HL-60/S4 (cell line): ENCODE measurements around the gene CDKAL1.
"Not testable (repeated sequence)": the region's sequence is repeated elsewhere in the genome, so short reads cannot be mapped to it uniquely, and the experiment has no call there.

ENCODE experiments used
- in situ Hi-C: fragments of 300-500 bp; cut with MboI; formaldehyde crosslinking; loops from 2 replicates; pipeline ENCODE4 v1.14.3; 2022; ENCODE audit warnings: low sequenced_read_pairs

The CDKAL1 gene

DNA sequence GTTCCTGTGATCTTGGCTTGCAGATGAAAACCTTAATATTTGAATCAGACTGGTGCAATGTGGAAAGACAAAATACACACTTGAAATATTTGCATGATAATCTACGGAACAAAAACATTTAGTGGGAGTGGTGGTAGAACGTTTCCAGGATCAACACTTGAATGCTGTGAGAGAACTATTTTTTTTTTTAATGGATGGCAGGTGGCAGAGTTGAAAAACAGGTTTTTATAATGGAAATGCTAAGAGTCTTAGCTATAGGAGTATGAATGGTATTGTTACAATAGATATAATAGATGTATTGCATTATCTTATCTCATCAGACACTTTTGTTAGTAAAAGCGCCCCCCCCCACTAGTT, 49.2 kb downstream of the CDKAL1 start:
- in situ Hi-C loops, result no loop called here

DNA sequence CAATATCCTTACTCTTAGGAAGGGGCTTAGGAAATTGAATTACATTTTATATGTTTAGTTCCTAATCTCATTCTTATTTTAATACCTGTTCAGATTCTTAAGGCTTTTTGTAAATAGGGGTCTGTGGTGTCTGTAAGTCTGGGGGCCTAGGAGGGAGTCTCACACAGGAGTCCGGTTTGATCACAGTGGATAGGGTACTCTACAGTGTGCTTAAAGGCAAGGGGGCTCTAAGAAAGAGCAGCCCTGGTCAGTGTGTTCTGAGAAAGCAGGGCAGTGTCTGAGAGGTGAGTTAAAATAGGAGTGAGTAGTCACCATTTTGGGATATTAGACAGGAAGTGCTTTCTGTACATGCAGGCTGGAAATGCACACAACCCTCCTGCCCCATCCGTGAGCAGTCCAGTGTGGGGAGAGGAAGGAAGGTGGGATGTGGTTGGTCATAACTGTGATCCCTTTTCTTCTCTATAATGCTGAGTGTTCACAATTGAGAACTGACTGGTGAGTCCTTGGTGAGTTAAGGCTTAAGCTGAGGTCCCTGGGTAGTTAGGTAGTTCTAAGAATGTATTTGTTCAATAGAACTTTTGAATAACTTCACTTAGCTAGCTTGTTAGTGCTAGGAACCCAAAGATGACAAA, 50.0 kb downstream of the CDKAL1 start:
- in situ Hi-C loops, result no loop called here

- in situ Hi-C loops, result no loop called here
Observed at GRCh38 chr6:20589266-20589665, 55.0 kb downstream of the CDKAL1 start.

GRCh38 chr6:20590476-20590875, 56.2 kb downstream of the CDKAL1 start:
- in situ Hi-C loops, result not testable (repeated sequence)

- in situ Hi-C loops, result not testable (repeated sequence)
Observed at GRCh38 chr6:20594299-20594853, 60.1 kb downstream of the CDKAL1 start.

DNA sequence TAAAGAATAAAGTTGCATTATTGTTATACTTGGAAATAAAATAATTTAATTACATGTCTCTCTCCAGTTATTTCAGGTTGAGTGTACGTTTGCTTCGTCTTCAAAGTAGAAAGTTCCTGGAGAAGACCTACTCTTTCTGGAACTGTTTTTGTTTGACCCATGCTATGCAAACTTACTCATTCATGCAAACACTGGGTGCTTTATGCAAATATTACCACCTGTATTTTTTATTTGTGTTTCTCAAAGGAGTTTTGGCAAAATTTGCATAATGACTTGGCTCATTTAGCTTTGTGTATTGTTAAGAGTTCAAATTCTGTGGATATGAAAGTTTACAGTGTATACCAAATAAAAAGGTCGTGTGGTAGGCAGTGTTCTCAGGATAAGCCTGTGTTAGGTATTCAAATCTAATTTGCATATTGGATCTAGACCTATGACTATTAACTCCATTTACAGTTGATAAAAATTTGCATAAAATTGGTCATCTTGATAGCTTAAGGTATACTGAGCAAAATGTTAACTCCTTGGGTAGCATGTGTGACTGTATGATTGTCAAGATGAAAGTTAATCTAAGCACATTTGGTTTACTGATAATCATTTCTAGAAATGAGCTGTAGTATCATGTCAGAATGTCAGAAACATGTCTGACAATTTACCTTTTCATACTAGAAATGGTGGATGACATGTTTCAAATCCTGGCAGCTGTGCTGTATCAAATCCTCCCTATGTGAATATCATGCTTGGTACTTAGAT, 65.2 kb downstream of the CDKAL1 start:
- in situ Hi-C loops, result no loop called here

DNA sequence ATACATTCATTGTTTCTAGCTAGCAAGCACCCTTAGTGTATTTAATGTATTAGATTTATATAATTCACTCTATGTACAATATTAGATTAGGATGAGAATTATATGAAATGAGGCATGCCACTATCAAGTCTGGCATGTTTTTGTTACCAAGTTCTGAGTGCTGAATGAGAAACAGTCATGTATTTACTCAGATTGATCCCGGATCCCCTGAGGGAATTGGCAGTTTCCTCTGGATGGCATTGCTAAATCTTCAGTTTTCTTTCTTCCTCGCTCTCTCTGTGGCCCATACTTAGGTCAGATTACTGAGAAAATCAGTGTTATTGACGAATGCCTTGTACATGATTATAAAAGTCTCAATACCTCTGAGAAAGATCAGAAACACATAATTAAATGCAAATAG, 66.6 kb downstream of the CDKAL1 start:
- in situ Hi-C loops, result no loop called here

DNA sequence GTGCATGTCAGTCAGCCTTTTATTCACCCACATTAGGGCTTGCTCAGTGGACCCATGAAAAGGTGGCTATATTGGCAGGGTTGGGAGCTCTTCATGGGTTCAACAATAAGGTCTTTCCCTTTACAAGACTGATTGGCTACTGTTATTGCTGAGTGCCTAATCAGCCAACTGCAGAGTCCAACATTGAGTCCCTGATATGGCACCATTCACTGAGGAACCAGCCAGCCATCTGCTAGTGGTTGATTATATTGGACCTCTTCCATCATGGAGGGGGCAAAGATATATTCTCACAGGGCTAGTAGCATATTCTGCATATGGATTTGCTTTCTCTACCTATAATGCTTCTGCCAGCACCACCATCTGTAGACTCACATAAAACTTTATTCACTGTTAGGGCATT, 69.9 kb downstream of the CDKAL1 start:
- in situ Hi-C loops, result no loop called here

DNA sequence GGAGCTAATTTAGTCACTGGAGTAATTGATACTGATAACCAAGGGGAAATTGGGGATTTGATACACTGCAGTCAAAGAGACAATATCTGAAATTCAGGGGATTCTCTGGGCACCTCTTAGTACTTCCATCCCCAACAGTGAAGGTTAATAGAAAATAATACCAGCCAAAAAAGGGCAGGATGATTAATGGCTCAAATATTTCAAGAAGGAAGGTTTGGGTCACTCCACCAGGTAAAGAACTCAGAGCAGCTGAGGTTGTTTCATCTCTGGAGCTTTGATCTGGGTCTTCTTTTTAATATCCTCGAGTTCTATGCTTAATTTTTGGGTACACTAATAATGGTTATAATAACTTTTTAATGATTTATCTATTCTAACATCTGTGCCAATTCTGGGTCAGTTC, 70.8 kb downstream of the CDKAL1 start:
- in situ Hi-C loops, result no loop called here

- in situ Hi-C loops, result no loop called here
Observed at GRCh38 chr6:20605581-20605980, 71.3 kb downstream of the CDKAL1 start.

DNA sequence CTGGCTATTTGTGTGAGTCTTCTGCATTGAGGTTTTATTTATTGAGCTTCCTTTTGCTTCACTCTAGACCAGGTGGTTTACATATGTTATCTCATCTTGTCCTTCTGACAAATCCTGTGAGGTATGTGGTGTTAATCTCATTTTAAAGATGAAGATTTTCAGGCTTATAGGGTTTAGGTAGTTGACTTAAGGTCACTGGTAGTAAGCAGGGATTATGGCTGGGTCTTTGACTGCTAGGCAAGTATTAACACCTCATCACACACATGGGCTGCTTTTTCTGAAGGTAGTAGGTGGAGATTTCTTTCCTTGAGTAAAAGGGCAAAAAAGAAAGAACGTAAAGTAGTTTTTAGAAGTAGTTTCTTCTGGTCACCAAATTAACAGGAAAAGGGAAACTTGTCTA, 72.6 kb downstream of the CDKAL1 start:
- in situ Hi-C loops, result no loop called here

- in situ Hi-C loops, result no loop called here
Observed at GRCh38 chr6:20608356-20608755, 74.1 kb downstream of the CDKAL1 start.

- in situ Hi-C loops, result no loop called here
Observed at GRCh38 chr6:20608905-20609304, 74.6 kb downstream of the CDKAL1 start.

- in situ Hi-C loops, result not testable (repeated sequence)
Observed at GRCh38 chr6:20609924-20610323, 75.7 kb downstream of the CDKAL1 start.

- in situ Hi-C loops, result no loop called here
Observed at GRCh38 chr6:20610636-20611370, 76.5 kb downstream of the CDKAL1 start.

- in situ Hi-C loops, result not testable (repeated sequence)
Observed at GRCh38 chr6:20617537-20617936, 83.3 kb downstream of the CDKAL1 start.

DNA sequence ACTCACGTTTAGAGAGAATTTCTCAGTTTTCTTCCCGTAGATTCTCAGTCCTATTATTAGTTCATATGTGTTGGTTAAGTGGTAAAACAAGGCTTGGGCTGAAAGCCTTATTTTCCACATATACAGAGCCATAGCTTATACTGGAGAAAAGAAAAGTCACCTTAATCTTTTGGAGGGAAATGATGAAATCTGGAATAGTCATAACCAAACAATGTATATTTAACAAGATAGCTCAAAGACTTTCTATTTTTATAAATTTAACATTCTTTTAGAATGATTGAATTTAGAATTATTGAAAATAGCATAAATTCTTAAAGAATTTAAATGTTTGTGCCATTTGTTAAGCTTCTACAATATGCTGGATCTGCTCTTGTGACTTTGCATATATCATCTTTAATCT, 85.8 kb downstream of the CDKAL1 start:
- in situ Hi-C loops, result no loop called here

GRCh38 chr6:20623761-20624160, 89.5 kb downstream of the CDKAL1 start:
- in situ Hi-C loops, result no loop called here

- in situ Hi-C loops, result no loop called here
Observed at GRCh38 chr6:20626165-20626564, 91.9 kb downstream of the CDKAL1 start.

DNA sequence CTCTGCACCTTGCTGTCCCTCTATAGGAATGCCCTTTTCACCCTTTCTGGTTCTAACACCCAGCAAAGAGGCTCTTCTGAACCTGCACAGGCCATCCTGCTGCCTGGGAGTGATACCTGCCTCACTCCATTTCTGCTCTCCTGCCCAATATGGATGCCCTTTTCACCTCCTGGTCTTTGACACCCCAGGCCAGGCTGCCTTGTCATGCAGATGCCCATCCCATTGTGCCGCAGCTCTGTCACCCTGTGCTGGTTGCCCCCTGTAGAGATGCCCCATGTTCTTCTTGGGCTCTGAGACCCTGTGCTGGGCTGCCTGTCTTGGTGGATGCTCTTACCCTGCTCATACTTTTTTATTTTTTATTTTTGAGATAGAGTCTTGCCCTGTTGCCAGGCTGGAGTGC, 95.3 kb downstream of the CDKAL1 start:
- in situ Hi-C loops, result no loop called here

GRCh38 chr6:20630136-20630535, 95.9 kb downstream of the CDKAL1 start:
- in situ Hi-C loops, result no loop called here
